T-helper 9 cell (primary cell): ENCODE results near the gene SLC6A3.
"Not testable (repeated sequence)": the region's sequence is repeated elsewhere in the genome, so short reads cannot be mapped to it uniquely, and the experiment has no call there.

ENCODE experiments used
- DNase-seq: peaks from one replicate; pipeline ENCODE4 v3.0.0-alpha.2; 2020

SLC6A3 gene

DNA sequence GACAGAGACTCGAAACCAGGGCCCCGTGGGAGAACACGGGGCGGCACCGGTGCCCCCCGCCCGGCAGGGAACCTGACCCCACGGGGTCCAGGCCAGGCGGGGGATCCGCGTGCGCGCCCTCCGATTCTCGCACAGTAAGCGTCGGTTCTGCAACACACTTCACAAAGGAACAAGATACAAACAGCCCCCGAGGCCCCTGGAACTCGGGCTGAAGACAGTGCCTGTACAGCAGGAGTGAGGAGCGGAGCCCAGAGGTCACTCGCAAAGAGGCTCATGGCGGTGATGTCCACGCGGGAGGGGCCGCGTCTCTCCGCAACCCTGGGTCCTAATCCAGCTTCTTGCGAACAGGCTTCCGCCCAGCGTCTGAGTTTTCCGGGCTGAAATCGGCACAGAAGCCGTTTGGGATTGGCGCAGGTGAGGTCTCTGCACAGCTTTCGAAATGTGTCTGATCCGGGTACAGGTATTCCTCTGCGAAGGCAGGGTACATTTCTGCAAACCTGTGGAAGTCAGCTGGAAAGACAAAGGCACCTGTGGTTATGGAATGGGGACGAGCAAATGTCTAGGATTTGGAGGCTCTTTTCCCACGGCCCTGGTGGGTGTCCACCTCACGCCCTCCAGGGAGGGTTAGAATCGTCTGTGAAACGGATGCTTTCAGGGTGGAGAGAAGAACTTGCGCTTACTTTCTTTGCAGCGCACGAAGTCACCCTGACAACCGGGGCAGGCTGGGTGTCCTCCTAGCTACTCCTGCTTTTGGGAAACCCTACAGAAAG lies 18.3 kb upstream of the SLC6A3 start:
- no peak for DNase-seq

DNA sequence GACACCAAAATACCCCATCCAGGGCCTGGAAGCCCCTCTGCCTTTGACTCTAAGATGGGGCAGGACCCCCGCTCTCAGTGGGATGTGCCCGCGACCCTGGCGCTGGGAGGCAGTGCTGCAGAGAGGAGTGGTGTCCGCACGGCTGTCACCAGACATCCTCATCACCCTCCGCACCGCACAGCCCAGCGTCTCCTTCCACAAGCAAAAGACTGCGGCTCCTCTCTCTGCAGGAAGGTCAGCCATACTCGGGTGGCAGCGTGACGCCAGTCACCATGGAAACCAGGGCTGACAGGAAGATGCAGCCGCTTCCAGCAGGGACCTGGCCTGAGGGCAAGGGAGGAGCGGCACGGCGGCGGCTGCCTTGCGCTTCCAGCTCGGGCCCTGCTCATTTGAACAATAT lies 17.1 kb upstream of the SLC6A3 start:
- DNase-seq: no peak

DNA sequence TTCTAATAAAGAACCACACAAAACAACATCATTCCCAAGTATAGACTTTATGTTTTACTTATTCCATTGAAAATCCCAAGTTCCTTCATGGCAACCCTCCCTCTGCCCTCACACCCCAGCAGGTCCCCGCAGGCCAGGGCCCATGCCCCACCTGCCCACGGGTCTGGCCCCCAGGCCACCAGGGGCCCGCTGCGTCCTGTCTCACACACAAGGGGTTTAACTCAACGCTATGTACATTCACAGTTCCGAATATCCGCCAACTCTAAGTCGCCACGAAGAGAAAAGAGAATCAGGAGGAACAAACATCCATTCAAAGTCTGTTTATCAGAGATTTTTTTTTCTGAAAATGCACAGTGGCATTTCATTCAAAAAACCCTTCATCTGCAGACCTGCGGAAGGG lies 16.2 kb upstream of the SLC6A3 start:
- DNase-seq: no peak

DNA sequence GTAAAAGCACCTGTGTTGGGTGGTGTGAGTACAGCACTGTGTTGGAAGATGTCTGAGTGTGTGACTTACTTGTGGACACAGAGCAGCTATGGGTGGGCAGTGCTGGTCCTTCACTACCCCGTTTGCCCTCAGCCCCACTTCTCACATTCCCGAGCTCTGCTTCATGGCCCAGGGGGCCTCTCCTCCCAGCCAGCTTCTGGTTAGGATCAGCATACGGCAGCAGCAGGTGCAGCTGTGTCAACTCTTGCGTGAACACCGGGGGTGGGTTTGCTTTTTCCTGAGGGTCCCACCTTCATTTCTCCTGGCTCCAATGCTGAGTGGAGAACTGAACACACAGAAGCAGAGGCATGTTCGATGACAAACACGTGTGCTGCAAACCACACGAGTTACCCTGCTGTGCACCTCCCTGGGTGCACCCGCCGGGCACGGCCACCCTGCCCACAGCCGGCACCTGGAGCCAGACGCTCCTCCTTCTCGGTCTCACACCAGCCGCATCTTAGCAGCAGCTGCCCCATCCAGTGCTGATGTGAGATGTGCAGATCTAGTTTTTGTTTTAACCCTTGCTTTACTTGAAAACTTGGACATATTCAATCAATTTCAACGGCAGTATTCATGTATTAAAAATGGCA lies 14.9 kb upstream of the SLC6A3 start:
- no peak for DNase-seq

DNA sequence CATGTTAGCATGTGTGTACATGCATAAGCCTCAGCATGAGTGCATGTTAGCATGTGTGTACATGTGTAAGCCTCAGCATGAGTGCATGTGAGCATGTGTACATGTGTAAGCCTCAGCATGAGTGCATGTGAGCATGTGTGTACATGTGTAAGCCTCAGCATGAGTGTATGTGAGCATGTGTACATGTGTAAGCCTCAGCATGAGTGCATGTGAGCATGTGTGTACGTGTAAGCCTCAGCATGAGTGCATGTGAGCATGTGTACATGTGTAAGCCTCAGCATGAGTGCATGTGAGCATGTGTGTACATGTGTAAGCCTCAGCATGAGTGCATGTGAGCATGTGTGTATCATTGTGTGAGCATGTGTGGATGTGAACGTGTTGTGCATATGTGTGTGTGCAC lies 14.2 kb upstream of the SLC6A3 start:
- not testable (repeated sequence) for DNase-seq

DNA sequence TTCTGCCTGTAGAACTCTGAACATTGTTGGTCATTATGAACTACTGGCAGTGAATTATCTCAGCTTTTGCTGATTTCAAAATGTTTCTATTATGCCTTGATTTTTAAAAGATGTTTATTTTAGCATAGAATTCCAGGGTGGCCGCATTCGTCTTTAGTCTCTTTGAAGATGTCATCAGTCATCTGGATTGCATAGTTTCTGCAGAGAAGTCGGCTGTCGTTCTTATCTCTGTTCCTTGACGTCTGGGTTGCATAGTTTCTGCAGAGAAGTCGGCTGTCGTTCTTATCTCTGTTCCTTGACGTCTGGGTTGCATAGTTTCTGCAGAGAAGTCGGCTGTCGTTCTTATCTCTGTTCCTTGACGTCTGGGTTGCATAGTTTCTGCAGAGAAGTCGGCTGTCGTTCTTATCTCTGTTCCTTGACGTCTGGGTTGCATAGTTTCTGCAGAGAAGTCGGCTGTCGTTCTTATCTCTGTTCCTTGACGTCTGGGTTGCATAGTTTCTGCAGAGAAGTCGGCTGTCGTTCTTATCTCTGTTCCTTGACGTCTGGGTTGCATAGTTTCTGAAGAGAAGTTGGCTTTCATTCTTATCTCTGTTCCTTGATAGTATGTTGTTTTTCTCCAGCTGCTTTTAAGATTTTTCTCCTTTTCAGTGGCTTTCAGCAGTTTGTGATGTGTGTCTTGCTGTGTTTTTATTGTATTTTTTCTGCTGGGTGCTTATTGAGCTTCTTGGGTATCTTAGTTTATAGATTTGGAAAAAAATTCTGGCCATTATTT lies 11.1 kb upstream of the SLC6A3 start:
- DNase-seq: not testable (repeated sequence)

DNA sequence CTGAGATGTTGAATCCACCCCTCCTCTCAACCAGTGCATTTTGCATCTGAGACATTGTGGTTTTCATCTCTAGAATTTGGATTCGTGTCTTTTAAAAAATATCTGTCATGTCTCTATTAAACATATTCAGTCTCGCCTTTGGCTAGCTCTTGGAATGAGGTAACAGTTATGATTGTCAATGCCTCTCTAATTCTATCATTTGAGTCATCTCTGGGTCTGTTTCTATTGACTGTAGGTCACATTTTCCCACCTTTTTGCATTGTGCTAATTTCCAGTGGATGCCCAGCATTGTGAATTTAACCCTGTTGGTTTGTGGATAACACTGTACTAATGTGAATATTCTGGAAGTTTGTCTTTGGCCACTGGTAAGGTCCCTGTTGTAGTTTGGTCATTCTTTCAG lies 8.4 kb upstream of the SLC6A3 start:
- DNase-seq: no peak

DNA sequence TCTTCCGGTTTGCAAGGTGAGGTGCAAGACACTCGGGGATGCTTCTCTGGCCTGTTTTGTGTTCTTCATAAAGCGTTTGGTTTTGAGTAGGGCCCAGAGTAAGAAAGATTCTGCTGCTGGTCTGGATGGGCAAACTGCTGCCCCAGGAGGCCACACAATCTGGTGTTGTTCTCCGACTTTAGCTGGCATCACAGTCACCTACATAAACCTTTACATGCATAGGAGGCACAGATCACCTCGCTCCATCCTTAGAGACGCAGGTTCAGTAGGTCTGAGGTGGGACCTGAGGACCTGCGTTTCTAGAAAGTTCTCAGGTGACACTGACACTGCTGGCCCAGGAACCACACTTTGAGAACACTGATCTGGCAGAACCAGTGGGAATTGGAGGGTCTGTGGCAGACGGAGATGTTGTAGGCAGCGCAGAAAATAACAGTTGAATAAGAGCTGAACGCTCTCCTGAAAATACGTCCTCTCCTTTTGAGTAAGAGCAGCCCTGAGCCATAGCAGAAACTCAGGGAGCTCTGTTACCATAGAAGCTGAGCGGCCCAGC lies 3.9 kb upstream of the SLC6A3 start:
- no peak for DNase-seq

DNA sequence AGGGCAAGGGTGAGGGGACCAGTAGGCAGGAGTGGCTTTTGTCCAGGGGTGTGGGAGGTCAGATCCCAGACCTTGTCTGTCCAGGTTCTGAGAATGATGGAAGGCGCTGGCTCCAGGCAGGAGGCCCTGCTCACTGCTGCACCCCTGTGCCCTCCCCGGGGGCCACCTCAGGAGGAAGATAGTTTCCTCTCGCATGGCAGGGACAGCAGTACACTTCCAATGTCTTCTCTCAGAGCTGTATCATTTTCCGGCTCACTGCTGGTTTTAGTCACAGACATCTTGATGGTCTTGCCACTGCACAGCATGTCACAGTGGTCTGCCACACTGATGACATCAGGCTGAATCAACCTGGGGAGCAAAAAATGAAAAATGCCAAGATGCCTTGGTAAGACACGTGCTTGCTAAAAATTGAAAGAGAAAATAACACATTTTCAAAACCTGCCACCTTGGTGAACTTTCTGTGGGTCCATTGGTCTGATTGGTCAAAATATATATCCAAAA lies 3.3 kb upstream of the SLC6A3 start:
- DNase-seq: no peak

DNA sequence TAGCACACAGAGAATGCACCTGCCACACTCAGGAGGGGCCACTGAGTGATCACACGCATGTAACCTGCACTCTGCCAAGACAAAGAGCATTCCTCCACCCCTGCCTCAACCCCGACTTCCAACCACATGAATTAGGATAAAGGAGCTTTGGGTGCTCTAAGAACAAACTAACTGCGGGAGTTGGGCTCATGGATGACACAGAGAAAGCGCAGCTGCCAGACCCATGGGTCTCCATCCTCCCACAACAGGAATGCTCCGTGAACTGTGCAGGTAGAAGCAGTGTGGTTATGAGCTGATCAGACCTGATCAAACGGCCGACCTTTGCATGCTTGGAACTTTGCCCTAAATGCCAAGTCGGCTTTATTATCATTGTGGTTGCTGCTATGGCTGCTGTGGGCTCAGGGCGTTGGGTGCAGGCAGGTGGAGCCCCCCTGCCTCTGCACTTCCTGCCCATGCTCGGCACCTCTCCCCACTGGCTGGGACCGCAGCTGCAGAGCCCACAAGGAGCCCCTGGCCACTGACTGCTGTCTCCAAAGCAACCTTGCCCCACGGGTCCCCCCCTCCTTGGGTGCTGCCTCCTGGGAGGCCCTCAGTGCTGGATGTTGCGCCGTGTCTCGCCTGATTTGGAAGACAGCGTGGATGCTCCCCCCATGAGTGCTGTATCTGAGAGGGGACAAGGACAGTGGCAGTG lies 2.6 kb upstream of the SLC6A3 start:
- DNase-seq: no peak

DNA sequence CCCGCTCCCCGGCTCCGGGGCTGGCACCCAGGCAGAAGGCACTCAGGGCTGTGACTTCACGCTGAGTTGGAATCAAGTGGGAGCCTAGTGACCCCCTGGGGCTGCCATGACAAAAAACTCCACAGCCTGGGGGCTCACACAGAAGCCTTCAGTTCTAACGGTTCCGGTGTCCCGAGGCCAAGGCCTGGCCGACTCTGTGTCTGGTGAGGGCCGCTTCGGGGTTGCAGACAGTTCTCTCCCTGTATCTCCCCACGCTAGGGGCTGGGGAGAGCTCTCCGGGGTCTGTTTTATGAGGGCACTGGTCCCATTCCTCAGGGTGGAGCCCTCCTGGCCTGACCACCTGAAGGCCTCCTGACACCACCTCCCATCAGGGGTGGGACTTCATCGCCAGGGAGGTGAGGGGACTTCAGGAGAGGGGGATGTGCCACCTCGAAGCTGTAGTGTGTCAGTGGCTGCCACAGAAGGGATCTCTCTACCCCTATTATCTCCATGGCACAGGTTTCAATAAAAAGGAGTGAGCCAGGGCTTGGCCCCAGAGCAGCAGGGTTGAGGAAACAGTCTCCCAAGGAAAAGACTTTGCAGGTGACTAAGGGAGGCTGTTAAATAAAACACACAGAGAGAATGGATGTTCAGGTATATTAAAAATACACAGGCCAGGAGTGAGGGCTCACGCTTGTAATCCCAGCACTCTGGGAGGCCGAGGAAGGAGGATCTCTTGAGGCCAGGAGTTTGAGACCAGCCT lies 1.5 kb upstream of the SLC6A3 start:
- DNase-seq: no peak

DNA sequence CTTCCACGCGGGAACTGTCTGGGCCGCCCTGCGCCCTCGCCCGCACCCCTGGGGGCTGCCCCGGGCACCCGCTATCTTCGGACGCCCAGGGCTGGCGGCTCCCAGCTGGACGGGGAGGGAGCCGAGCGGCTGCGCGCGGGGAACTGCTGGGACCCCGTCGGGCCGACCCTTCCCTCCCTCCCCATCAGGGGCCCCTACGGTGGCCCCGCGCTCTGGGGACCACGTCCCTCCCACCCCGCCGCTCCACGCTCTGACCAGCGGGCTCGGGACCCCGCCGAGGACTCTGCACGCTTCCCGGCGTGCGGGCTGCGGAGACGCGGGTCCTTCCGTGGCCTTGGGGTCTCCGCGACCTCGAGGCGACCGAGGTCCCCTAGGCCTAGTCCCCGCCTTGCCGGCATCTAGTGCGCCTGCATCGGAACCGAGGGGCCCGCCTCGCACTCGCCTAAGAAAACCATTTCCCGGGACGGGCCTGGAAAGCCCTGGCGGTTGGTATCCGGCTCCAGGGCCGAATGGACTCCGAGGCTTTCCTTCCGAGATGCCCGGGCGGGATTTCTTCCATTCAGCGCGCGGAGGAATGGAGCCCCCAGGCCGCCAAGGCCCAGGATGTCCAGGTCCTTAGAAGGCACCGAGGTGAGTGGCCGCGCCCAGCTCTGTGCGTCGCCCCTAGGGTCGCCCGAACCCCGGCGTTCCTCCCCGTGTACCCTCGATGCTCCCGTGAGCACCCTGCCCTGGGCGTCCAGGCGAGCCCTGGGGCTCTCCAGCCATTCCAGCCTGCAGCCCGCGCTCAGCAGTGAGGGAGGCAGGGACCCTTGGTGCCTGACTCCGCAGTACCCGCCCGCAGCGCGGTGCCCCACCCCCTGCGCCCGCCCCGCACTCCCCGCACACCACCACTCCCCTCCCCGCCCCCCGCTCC lies 705 bp upstream of the SLC6A3 start:
- DNase-seq: no peak

DNA sequence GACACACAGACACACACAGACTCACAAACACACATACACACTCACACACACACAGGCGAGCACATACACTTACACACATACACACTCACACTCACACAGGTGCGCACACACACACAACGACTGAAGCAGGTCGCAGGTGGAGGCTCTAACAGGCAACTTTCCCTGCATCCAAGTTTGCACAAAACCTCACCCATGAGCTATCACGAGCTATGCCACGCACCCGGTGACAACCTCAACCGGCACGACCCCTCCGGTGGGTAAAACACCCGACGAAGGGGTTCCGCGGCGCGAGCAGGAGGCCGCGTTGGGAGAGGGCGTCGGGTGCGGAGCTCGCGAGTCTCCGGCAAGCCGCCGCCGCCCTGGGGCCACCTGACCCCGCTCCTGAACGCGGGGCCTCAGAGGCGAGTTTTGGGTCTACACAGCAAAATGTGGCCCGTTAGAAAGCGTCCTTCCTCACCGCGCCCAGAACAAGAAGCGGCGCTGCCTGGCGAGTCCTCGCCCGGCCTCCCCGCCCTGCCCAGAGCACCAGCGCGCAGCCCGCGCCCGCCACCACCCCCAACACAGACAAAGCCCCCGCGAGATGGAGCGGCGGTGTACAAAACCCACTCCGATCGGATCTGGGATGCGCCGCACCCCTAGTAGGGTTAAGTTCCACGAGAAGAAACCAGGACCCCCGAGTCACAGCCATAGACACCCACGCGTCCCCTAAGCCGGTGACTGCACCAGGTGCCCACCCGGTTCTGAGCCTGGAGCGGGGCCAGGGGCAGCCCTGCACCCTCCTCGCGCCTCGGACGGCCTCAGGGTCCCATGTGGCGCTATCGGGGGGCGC lies 665 bp downstream of the SLC6A3 start:
- no peak for DNase-seq

DNA sequence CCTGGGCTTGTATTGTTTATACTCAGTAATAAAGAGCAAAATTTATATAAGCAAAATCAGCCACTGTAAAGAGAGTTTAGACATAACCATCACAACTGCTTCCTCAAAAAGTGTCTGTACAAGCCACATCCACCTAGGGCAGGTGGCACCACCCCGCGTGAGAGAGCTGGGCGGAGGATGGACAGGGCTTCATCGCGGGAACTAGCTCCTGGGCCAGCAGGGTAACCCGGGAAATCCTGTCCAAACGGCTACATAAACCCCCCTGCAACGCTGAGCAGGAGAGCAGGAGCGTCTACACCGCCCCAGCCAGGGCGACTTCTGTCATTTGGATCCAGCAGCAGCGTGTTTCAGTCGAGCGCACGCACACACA lies 1.3 kb downstream of the SLC6A3 start:
- DNase-seq: no peak

DNA sequence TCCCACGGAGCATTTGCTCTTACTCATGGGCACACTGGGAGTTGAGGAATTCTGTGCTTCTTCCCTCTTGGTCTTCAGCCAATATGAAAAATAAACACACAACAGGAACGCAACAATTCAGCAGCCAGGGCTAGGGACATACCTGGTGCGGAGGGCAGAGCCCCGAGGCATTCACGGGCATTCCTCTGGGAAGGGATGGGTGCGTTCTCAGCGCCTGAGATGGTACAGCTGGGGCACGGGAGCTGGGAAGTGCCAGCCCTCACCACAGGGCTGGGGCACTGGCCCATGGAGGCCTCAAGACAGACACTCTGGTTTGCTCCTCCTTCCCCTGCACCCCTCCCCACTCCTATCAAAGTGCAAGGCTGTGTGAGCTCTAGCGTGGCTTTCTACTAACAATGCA lies 2.1 kb downstream of the SLC6A3 start:
- no peak for DNase-seq

DNA sequence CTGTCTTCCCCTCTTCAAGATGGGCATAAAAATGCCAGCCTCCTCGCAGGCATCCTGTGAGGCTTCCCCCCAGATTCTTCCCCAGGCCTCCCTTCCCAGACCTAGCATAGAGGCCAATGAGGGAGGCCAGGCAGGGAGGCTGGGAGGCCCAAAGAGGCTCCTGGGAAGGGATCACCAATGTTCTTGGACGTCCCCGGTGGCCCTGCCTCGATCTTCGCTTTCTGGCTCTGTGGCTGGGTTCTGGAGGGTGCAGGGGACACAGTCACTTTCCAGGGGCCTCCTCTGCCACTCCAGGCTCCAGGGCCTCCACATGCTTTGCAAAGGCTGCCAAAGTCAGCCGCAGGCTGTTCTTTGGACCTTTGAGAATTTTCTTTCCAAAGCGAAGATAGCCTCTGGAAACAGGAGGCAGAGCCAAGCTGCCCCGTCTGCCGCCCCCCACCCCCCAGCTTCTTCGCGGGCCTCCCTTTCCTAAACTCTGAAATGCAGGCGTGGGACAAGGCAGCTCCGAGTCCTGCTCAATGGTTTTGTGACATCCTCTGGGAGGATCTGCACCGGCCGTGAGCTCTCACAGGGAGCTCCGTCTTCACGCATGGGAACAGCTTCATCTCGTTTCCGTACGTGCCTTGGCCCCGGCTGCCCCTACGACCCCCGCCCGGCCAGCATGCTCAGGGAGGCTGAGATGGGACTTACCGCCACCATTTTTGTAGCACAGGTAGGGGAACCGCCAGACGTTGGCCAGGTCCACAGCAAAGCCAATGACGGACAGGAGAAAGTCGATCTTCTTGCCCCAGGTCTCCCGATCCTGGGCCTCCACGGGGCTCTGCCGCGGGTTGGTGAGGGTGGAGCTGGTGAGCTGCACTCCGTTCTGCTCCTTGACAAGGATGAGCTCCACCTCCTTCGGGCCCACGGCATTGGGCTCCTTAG lies 2.8 kb downstream of the SLC6A3 start:
- DNase-seq: no peak

DNA sequence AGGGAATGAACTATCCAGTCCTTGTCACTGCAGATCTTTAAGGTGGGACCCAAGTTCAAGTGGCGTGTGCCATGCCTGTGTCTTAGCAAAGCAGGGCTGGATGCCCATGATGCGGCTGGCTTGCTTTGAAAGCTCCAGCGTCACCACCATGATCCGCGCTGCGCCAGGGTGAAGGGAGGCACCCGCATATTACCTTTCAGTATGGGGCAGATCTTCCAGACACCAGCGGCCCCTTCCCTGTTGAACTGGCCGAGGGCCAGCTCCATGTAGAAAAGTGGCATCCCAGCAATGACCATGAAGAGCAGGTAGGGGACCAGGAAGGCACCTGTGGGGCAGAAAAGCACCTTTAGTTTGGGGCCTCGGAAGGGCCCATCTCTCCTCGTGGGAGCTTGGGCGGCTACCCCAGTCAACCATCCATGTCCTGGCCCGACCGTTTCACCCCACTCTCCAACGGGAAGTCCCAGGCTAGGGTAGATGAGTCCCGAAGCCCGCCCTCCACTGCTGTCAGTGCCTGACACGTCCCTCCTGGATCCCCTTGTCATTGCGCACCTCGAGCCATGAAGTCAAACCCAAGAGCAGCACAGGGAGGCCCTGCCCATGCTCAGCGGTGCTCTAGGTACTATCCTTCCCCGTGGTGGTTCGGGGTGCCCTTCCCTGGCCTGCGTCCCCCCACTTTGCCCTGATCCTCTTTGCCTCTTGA lies 3.9 kb downstream of the SLC6A3 start:
- no peak for DNase-seq

DNA sequence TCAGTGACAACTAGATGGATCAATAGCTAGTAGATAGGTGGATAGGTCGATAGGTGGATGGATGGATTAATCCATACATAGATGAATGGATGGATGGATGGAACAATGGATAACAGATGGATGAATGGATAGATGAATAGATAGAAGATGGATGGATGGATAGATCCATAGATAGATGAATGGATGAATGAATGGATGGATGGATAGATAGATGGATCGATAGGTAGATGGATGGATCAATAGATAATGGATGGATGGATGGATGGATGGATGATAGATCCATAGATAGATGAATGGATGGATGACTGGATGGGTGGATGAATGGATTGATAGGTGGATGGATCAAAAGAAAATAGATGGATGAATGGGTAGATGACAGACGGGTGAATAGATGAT lies 5.1 kb downstream of the SLC6A3 start:
- DNase-seq: no peak
